ENCODE data around the gene LRRC23. TPM values are rescaled to one million over a fixed set of nuclear protein-coding genes. Genes with fewer than 3 reads are reported as not detected.

The LRRC23 gene
- total and polyA plus RNA-seq, 2 of the 4 experiments (the other 2 are of a cell fraction) = 11.1 to 11.4 TPM

- DNase-seq (no peak), ATAC-seq (ENCODE audit: low read depth) (no peak)
- Histone ChIP-seq H2AK9ac (replicated peaks; ENCODE audit: low read depth, low read length, poor library complexity) (no peak overlapping the region), H3K27ac (ENCODE audit: insufficient read depth, low read length) (no peak overlapping the region), H2BK5ac (ENCODE audit: low read depth, low read length, poor library complexity, severe bottlenecking) (no peak overlapping the region), H3K27me3 (ENCODE audit: control insufficient read depth, insufficient read depth, low read length) (no peaks in the 10 kb centered on the region), H4K20me1 (ENCODE audit: insufficient read depth, low read length) (0 out of 2 replicates have a peak, but pooled peaks cover 6% of the 10 kb centered on the region), H3K9me3 (ENCODE audit: control insufficient read depth, insufficient read depth, low read length) (no peaks in the 10 kb centered on the region), H3K56ac (ENCODE audit: extremely low read depth, insufficient read depth, low read length) (no peak overlapping the region), H3K4me2 (ENCODE audit: low read depth, low read length) (no peak overlapping the region), H2BK120ac (ENCODE audit: low read depth, low read length) (no peak overlapping the region), H4K91ac (ENCODE audit: insufficient read depth, low read depth, low read length) (no peak overlapping the region), H3K14ac (replicated peaks; ENCODE audit: low read depth, low read length) (no peak overlapping the region), H3K4ac (ENCODE audit: low read depth, low read length) (no peak overlapping the region), H3K4me1 (ENCODE audit: control insufficient read depth, insufficient read depth, low read length) (peaks cover 23% of the 10 kb centered on the region), H2BK15ac (ENCODE audit: low read depth, low read length) (no peak overlapping the region), H4K5ac (ENCODE audit: low read depth, low read length) (no peak overlapping the region), H3K9ac (ENCODE audit: low read depth, low read length) (no peak overlapping the region), H3K23ac (ENCODE audit: low read depth, low read length) (no peak overlapping the region), H3K36me3 (ENCODE audit: control insufficient read depth, insufficient read depth, low read length) (peaks cover 13% of the 10 kb centered on the region), H2AFZ (replicated peaks; ENCODE audit: low read length, poor library complexity) (no peak overlapping the region), H4K8ac (ENCODE audit: low read depth in 2 of 2, low read length in 2 of 2) (no peak overlapping the region), H3K9me1 (ENCODE audit: insufficient read depth, low read length) (peaks cover 5% of the 10 kb centered on the region; the same call in 1 of the 2 replicates), H3K79me1 (ENCODE audit: low read depth in 1 of 2, low read length in 2 of 2) (peaks cover 27 to 34% of the 10 kb centered on the region in 2 experiments), H3K4me3 (ENCODE audit: insufficient read depth, low read depth, low read length) (no peak overlapping the region), H2AK5ac (ENCODE audit: low read depth, low read length) (peak overlapping the region; percentile 33; the same call in 1 of the 2 replicates), H3K18ac (ENCODE audit: low read depth, low read length) (no peak overlapping the region), H2BK20ac (ENCODE audit: low read depth, low read length) (no peak overlapping the region)
- WGBS, 2 experiments (ENCODE audit: extremely low coverage in 2 of 2, insufficient read length in 1 of 2) = 93% methylated on average over 11 of the region's 15 CpGs; no CpG with 5 or more reads in 1 of the 2 experiments
- CTCF ChIA-PET = interaction anchor here (0.6 to 1.1 kb wide), 2 partner anchors 9 to 103 kb away, joined by 3 to 4 read pairs; no protein-coding TSS in a partner anchor
- TF ChIP-seq ELK1 (IDR thresholded peaks at IDR 0.05; ENCODE audit: borderline replicate concordance, low read depth, low read length) (no peak), RCOR1 (IDR thresholded peaks at IDR 0.05; ENCODE audit: insufficient replicate concordance, low read length) (no peak), SMC3 (IDR thresholded peaks at IDR 0.05; ENCODE audit: low read depth, low read length) (no peak), MAZ (IDR thresholded peaks at IDR 0.05; ENCODE audit: borderline replicate concordance, low read depth, low read length) (no peak), FOS (IDR thresholded peaks at IDR 0.05; ENCODE audit: low read depth, low read length) (no peak), MXI1 (IDR thresholded peaks at IDR 0.05; ENCODE audit: borderline replicate concordance, low read depth, low read length) (no peak)
- in situ Hi-C loops (cut with MboI; ENCODE audit: low sequenced_read_pairs) (no loop called here), intact Hi-C loops (cut with micrococcal nuclease) (no loop called here), dilution Hi-C loops (cut with HindIII; ENCODE audit: low sequenced_read_pairs, unreplicated experiment) (no loop called here)
- POLR2A ChIA-PET (ENCODE audit: unreplicated experiment) = no interaction called here
- BruUV-seq (replicated peaks) = no TSS peak
Observed at GRCh38 chr12:6912164-6912935, 7.7 kb downstream of the LRRC23 start.
